Stimulated activated CD4-positive, alpha-beta T cell treated with anti-CD3 and anti-CD28 coated beads, TNF-alpha, amount 100 ng/mL, for 1 hour (primary cell): ENCODE results near the gene POLR2C.

ENCODE experiments used
- DNase-seq, 3 donors: peaks; one replicate each; pipeline ENCODE4 v3.0.0-alpha.2; 2020; ENCODE audit warnings: low read depth in 3 of 3, low spot score in 1 of 3

Gene POLR2C

DNA sequence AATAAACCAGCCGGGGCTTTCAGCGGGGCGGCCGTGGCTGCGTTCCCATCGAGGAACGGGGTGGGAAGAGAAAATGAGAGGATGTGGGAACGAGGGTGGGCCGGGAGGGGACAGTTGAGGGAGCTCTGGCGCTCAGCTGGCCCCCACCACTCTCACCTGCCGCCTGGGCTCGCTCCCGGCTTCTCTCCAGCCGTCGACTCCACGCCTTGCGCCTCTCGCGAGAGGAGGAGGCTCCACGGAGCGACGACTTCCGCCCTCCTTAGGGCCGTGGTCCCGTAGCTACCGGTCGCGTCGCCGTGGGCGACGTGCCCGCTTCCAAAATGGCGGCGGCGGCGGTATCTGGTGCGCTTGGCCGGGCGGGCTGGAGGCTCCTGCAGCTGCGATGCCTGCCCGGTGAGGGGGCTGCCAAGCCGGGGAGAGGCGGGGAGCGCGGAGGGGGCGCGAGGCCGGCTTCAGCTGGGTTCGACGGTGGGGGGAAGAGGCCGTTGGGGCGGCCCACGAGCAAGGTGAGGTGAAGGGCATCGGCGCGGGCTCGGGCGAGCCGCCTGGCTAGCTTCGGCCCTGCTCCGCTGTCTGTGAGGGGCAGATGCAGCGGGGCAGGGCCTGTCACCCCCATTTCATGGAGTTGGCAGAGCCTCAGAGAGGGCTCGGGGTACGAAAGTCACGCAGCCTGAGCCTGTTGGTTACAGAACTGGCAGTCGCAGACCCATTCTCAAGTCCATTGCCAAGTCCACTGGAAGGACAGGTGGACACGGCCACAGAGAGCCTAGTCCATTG lies 15.1 kb upstream of the POLR2C start, which contains the start of the genes CIAPIN1 and COQ9:
Gene CIAPIN1, minus strand, starts transcription at position 200 of the 777 bp plus-strand sequence. CDS start 6,457 bp downstream, outside the sequence.
Gene COQ9, plus strand, starts transcription at position 294 of the 777 bp plus-strand sequence. Its CDS starts 27 bp downstream, at position 321.
- peak; percentile 80 to 84 (median 83) for DNase-seq

DNA sequence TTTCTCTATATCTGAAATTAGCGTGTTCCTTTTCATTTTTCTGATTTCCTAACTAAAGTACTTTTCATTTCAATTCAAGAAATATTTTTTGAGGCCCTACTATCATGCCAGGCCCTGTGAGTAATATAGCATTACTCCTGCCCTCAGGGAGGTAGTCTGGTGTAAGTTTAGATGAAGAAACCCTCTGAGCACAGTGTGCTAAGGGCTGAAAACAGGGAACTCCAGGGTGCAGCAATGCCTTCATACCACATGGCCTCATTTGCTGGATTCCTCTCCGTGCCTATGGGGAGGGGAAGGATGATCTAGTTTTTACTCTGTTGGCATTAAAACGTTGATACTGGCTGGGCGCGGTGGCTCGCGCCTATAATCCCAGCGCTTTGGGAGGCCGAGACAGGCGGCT lies 10.5 kb upstream of the POLR2C start:
- DNase-seq, result no peak

GRCh38 chr16:57462978-57463362 lies 491 bp downstream of the POLR2C start:
- no peak for DNase-seq

- no peak for DNase-seq
Measured at GRCh38 chr16:57464523-57464922, 2.0 kb downstream of the POLR2C start.

GRCh38 chr16:57468346-57468745 lies 5.9 kb downstream of the POLR2C start:
- no peak for DNase-seq

GRCh38 chr16:57469046-57469445 lies 6.6 kb downstream of the POLR2C start:
- DNase-seq, result no peak

DNA sequence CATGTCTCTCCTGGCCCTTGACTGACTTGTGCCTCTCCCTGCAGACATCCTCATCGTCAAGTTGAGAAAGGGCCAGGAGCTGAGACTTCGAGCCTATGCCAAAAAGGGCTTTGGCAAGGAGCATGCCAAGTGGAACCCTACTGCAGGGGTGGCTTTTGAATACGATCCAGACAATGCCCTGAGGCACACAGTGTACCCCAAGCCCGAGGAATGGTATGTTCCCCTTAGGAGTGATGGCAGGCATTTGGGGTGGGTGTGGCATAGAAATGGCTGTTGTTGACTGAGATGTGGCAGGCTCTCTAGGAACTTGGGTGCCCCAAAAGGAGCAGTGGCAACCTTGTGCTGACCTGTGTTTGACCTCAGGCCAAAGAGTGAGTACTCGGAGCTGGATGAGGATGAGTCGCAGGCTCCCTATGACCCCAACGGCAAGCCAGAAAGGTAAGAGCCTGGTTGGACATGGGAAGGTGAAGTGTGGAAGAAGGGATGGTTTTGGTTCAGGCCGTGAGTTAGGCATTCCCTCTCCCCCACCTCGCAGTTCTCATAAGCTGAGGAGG lies 7.5 kb downstream of the POLR2C start:
- DNase-seq, result no peak

DNA sequence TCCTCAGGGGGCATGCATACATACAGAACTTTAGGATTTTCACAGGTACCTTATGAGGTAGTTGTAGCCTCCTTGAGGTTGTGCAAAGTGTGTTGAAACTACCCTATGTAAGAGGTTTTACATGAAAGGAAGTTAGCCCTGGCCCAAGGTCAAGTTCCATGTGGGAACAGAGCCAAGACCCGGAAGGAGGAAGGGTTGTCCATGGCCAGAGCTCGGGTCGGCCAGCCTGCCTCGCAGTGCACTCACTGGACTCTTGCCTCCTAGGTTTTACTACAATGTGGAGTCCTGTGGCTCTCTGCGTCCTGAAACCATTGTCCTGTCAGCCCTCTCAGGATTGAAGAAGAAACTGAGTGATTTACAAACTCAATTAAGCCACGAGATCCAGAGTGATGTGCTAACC lies 8.2 kb downstream of the POLR2C start:
- no peak for DNase-seq

DNA sequence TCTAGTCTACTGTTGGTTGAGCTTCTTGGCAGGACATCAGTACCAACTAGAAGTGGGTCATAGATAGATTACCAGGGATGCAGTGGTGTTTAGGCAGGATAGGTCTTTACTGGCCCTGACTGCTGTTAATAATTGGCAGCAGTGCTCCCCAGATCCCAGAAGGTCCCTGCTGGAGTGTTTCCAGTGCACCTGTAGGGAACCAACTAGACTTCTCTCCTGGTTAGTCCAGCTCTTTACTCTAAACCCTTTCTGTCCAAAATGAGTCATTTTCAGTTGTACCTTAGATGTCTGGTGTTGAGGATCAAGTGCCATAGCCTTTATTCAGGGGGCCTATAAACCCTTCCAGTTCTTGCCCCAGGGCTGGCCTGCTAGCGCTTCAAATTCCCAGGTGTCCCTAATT lies 8.7 kb downstream of the POLR2C start:
- DNase-seq, result no peak

DNA sequence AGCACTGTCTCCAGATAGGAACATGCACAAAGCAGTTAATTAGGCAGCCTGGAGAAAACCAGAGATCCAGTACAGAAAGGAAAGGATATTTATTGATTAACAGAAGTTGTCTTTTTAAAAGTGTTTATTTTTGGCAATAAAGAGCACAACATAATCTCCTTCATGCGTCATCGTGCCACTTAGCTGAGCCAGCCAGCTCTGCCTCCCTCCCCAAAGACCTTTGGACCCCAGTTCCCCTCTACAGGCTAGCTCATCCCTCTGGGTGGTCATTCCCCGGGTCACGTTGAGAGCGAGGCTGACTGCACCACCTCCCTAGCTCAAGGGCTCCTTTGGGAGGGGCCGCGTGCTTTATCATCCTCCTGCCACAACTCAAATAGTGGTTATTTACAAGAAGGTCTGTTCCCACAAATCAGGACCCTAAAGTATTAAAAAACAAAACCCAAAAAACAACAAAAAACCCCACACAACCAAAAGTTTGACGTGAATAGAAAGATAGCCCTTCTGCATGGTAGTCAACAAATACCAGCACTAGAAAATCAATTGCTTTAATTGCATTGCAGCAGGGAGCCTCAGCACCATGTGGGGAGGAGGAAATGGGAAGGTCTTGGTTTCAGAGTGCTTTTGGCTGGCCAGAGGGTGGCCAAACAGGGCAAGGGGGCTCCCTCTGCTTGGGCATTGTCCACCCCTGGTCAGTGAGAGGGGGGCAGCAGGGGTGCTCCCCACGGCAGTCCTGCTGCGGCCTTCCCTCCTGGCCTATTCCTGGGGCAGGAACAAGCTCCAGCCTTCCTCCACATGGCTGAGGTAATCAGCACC lies 9.6 kb downstream of the POLR2C start:
- no peak for DNase-seq

GRCh38 chr16:57472665-57473060 lies 10.2 kb downstream of the POLR2C start:
- DNase-seq, result no peak

- no peak for DNase-seq
Measured at GRCh38 chr16:57473176-57473840, 10.8 kb downstream of the POLR2C start.

GRCh38 chr16:57473906-57474305 lies 11.4 kb downstream of the POLR2C start:
- no peak for DNase-seq

DNA sequence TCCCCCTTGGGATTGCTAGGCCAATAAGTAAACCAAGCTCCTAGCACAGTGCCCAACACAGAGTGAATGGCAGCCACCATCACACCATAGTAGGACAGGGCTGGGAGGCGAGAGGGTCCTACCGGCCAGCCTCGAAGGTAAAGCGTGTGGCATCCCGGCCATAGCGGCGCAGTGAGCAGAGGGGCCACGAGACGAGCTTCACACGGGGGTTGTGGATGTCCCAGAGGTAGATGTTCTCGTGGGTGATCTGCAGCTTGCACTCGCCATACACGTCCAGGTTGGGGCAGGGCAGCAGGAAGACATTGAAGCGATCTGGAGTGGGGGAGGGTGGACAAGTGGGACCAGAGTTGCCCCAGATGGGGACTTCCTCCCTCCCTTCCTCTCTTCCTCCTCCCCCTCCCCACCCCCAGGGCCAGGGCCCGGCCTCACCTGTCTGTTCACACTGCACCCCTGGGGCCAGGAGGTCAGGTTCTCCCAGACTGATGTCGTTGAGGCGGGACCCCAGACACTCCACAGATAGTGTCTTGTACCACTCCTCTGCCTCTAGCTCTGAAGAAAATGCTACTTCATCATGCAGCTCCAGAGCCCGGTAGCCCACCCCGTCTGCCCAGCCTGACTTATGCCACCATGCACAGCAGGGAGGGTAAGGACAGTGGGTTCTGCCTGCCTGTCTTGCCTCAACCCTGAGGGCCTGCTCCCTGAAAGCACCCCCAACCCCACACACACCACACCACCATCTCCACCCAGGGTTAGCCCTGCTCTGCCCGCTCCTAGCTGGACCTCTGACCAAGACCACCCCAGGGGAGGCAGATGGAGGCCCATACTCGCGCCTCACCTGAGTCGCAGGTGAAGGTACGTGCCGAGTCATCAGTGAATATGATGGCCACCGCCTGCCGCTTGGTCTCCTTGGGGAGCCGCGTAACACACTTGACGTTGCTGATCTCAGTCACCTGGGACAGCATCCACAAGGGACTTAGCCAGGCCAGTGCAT lies 12.5 kb downstream of the POLR2C start:
- no peak for DNase-seq

DNA sequence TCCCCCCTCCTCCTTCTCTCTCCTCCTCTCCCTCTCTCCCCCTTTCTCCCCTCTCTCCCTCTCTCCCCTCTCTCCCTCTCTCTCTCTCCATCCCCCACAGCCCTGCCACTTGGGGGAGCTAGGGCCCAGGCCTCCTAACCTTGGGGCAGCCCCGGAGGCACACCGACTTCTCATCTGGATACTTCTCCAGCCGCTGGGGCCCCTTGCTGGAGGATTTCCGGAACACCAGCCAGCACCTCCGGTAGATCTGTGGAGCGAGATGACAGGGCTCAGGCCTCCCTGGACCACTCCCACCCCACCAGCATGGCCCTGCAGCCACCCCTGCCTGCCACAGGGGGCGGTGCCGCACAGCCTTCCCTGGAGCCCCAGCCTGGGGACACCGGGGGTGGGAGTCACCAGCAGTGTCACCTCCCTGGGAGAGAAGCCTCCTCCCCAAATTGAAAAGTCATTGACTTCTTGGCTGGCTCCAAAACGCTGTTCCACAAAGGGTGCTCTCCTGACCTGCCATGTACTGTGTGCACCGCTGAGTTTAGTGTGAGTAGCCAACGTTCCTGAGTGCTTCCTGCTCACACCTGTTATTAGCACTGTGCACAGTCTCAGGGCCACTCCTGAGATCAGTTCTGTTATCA lies 13.3 kb downstream of the POLR2C start:
- DNase-seq, result peak; percentile 8 to 53 (median 36)

DNA sequence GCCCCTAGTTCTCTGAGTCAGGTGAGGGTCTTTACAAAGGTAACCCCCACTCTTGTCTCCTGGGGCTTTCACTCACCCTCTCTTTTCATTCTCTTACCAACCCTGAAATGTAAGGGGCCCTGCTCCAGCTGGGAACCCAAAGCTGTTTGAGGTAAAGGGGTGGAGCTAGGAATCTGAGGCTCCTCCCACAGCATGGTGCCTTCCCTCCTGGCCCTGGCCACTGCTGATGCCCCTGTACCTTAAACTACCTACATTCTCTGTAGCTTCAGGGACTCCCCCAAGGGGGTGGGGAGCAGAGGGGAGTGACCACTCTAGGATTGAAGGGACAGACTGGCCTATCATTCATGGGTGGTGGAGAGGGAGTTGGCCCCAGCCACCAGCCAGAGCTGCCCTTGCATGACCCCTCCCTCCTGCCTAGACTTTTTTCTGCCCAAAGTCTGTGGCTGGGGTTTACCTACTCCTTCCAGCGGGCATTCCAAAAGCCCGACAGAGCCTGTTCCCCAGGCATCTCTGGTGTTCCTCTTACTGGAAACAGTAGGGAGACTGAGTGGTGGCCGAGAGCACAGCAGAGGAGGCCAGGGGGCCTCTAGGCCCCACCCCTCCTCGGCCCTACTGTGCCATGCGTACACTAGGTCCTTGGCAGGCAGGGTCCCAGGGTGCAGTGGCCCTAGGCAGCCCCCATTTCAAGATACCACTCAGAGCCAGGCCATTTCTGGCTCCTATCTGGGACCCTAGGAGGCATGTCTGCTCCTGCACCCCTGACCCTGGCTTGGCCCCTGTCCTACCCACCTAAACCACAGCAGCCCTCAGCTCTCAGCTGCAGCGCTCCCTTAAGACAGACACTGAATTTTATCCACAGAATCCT lies 14.3 kb downstream of the POLR2C start:
- no peak for DNase-seq

DNA sequence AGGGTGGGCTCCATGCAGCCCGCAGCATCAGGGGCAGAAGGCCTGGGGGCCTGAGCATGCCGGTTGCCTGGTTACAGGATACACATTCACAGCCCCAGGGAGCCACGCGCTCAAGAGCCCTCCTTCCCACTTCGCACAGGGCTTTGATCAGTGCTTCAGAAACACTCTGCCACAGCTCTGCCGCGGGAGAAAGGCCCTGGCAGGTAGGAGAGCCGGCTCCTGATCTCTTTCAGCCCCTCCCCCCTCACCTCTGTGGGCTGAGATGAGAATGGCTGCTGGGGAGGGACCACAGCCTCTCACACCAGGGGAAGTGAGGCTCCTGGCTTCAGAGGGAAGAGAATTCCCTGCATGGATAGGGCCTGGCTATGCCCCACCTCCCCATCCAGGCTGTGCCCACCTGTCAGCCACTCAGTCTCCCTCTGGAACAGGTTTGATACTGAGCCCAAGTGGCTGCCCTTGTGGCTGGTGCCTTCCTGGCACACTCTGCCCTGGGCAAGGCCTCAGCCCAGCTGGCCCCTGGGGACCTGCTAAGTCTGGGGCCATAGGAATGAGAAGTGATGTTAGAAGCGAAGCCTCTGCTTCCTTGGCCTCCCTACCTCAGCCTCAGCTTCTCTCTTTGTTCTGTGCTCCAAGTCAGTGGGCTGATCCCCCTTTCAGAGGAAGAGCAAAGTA lies 15.2 kb downstream of the POLR2C start:
- DNase-seq, result no peak
